ENCODE measurements around the gene ZNF710.

Gene ZNF710

DNA sequence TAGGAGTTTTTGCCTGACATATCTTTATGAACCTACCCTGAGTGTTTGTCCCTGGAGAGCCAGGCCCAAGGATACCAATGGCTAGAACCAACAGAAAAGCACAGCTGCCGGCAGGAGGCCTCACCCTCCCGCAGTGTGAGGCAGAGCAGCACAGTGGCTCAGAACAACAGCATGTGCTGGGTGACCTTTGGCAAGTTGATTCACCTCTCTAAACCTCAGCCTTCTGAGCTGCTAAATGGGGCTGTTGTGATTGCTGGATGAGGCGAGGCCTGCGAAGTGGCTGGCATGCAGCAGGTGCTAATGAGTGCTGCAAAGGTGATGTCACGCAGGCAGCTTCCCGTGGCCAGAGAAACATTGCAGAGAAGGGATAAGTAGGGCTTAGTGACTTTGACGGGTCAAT lies 77.8 kb downstream of the ZNF710 start:
- TF ChIP-seq, protein P1, sequence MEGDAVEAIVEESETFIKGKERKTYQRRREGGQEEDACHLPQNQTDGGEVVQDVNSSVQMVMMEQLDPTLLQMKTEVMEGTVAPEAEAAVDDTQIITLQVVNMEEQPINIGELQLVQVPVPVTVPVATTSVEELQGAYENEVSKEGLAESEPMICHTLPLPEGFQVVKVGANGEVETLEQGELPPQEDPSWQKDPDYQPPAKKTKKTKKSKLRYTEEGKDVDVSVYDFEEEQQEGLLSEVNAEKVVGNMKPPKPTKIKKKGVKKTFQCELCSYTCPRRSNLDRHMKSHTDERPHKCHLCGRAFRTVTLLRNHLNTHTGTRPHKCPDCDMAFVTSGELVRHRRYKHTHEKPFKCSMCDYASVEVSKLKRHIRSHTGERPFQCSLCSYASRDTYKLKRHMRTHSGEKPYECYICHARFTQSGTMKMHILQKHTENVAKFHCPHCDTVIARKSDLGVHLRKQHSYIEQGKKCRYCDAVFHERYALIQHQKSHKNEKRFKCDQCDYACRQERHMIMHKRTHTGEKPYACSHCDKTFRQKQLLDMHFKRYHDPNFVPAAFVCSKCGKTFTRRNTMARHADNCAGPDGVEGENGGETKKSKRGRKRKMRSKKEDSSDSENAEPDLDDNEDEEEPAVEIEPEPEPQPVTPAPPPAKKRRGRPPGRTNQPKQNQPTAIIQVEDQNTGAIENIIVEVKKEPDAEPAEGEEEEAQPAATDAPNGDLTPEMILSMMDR (IDR thresholded peaks at IDR 0.05; ENCODE audit: insufficient read depth, low read depth, low read length, missing control alignments) = no peak
- H3K4me3 ChIP-seq (ENCODE audit: low read length) = no peak overlapping the region
- DNase-seq (ENCODE audit: low read depth) = no peak

DNA sequence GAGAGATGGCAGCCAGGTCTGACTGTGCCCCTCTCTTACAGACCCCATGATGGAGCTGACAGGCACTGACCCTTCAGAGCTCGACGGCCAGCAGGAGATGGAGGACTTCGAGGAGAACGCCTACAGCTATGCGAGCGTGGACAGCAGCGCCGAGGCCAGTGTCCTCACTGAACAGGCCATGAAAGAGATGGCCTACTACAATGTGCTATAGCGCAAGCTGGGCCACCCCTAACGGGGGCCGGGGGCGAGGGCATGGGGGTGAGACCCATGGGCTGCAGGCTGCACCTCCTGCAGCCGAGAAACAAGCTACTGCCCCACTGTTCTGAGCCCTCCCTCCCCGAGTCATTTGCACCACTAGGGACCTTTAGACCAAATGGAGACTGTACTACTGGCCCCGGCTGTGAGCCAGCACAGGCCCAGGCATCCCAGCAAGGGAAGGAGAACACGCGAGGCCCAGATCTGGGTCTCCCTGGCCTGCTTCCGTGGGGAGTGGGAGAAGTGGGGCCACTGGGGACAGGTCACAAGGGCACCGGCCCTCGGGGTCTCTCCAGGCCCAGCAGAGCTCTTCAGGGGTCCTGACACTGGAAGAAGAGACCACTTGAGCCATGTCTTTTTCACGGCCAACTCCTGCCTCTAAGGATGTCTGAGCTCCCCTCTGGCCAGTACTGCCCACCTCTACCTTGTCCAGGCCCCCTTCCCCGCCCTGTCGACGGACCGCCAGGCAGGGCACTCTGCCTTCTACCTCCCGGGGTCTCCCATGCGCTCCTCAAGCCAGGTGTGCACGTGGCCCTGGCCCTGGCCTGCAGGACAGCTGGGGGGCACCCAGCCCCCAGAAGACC lies 78.7 kb downstream of the ZNF710 start:
- TF ChIP-seq, protein P1 (IDR thresholded peaks at IDR 0.05; ENCODE audit: insufficient read depth, low read depth, low read length, missing control alignments) = no peak
- H3K4me3 ChIP-seq (ENCODE audit: low read length) = no peak overlapping the region
- DNase-seq (ENCODE audit: low read depth) = no peak

DNA sequence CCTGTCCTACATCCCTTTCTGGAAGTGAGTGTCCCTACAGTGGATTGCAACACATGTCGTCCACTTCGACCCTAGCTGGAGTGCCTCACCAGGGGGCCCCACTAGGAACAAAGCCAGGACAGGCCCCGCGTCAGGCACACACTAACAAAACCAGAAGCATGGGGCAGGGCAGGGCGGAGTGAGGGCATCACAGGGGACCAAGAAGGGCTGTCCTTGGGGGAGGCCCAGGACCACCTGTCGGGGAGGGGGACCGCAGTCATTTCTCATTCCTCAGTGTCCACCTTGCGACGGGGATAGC lies 79.3 kb downstream of the ZNF710 start:
- DNase-seq (ENCODE audit: low read depth) = no peak
- H3K4me3 ChIP-seq (ENCODE audit: low read length) = no peak overlapping the region
- TF ChIP-seq, protein P1 (IDR thresholded peaks at IDR 0.05; ENCODE audit: insufficient read depth, low read depth, low read length, missing control alignments) = no peak

DNA sequence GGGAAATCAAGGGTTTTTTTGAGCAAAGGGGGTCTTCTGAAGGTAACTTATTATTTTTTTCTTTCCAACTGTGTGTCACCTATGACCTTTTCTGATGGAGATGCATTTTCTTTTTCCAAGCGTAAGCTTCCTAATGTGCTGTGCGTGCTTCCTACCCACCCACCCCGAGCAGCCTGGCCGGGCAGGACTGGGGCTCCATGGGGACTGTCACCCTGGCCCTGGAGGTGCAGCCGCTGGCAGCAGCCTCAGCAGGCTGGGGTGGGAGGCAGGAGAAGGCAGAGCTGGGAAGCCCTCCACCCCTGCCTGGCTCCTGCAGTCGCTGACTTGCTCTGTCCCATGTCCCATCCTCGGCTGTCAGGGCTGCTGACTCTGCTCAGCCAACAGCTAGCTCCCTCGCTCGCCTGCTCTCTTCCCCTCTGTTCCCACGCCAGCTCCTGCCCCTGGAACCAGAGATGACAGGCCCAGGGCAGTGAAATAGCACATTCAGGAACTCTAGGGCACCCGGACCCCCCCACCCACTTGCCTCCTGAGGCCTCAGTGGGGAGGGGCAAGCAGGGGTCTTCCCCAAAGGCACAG lies 79.8 kb downstream of the ZNF710 start:
- TF ChIP-seq, protein P1 (IDR thresholded peaks at IDR 0.05; ENCODE audit: insufficient read depth, low read depth, low read length, missing control alignments) = no peak
- DNase-seq (ENCODE audit: low read depth) = no peak
- no peak overlapping the region for H3K4me3 ChIP-seq (ENCODE audit: low read length)

DNA sequence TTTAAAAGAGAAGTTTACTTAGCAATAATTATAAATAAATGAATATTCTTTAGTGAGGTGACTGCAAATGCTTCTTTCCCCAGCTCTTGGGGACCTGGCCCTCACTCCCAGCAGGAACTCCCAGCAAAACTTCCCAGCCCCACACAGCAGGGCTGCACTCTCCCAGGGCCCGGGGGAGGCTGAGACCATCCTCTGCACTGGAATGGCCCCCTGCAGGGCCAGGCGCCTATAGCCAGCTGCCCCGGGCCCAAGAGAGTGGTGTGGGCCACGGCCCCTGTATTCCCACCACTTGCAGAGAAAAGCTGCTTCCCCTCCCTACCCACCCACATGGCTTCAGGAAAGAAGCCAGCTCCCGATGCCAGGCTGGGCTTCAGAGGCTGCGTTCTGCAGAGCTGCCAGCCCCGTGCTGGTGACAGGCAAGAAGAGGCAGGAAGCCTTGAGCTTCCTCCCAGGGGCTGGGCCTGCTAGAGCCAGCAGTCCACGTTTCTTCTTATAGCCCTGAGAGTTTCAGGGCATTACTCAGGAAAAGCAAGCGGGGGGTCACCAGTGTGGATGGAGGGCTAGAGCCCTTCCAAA lies 81.1 kb downstream of the ZNF710 start:
- no peak for DNase-seq (ENCODE audit: low read depth)
- H3K4me3 ChIP-seq (ENCODE audit: low read length) = no peak overlapping the region
- TF ChIP-seq, protein P1 (IDR thresholded peaks at IDR 0.05; ENCODE audit: insufficient read depth, low read depth, low read length, missing control alignments) = no peak

DNA sequence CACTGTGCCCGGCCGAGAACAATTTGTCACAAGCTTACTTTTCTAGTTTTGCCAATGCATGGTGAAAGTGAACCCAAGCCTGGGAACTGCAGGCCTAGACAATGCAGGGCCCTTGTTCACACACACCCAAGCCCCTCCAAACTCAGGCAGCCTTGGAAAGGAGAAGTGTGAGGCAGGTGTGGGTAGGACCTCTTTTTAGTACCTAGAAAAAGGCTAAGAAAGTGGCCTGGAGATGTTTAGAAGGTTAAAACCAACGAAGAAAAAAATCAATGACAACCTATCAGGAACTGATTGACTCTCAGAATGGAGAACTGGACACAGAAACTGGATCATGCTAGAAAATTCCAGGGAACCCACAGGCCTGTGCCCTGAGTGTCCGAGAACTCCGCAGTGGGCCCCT lies 82.3 kb downstream of the ZNF710 start:
- H3K4me3 ChIP-seq (ENCODE audit: low read length) = no peak overlapping the region
- DNase-seq (ENCODE audit: low read depth) = no peak

More for the DNA sequence above, 82.3 kb downstream of the ZNF710 start:
- TF ChIP-seq, protein P1 (IDR thresholded peaks at IDR 0.05; ENCODE audit: insufficient read depth, low read depth, low read length, missing control alignments) = no peak
